Measurements from ENCODE around the gene HHIPL1.

HHIPL1 gene

GRCh38 chr14:99664058-99664936 lies 19.4 kb downstream of the HHIPL1 start:
- no peak for DNase-seq (ENCODE audit: low spot score)
- in situ Hi-C loops (cut with MboI; ENCODE audit: low pct_unique_long_range_greater_than_20kb, low sequenced_read_pairs, unreplicated experiment), result no loop called here
- no peak for TF ChIP-seq CTCF (IDR thresholded peaks at IDR 0.05; ENCODE audit: extremely low read depth, insufficient read depth, missing control alignments)

GRCh38 chr14:99664937-99665273 lies 20.0 kb downstream of the HHIPL1 start:
- no peak for DNase-seq (ENCODE audit: low spot score)
- in situ Hi-C loops (cut with MboI; ENCODE audit: low pct_unique_long_range_greater_than_20kb, low sequenced_read_pairs, unreplicated experiment), result no loop called here
- TF ChIP-seq CTCF (IDR thresholded peaks at IDR 0.05; ENCODE audit: extremely low read depth, insufficient read depth, missing control alignments), result no peak

- in situ Hi-C loops (cut with MboI; ENCODE audit: low pct_unique_long_range_greater_than_20kb, low sequenced_read_pairs, unreplicated experiment), result no loop called here
- no peak for TF ChIP-seq CTCF (IDR thresholded peaks at IDR 0.05; ENCODE audit: extremely low read depth, insufficient read depth, missing control alignments)
- DNase-seq (ENCODE audit: low spot score), result no peak
Observed at GRCh38 chr14:99666533-99666932, 21.6 kb downstream of the HHIPL1 start.

GRCh38 chr14:99667045-99667444 lies 22.1 kb downstream of the HHIPL1 start:
- no peak for TF ChIP-seq CTCF (IDR thresholded peaks at IDR 0.05; ENCODE audit: extremely low read depth, insufficient read depth, missing control alignments)
- DNase-seq (ENCODE audit: low spot score), result no peak
- in situ Hi-C loops (cut with MboI; ENCODE audit: low pct_unique_long_range_greater_than_20kb, low sequenced_read_pairs, unreplicated experiment), result no loop called here

GRCh38 chr14:99667821-99668220 lies 22.9 kb downstream of the HHIPL1 start:
- in situ Hi-C loops (cut with MboI; ENCODE audit: low pct_unique_long_range_greater_than_20kb, low sequenced_read_pairs, unreplicated experiment), result no loop called here
- DNase-seq (ENCODE audit: low spot score), result no peak
- TF ChIP-seq CTCF (IDR thresholded peaks at IDR 0.05; ENCODE audit: extremely low read depth, insufficient read depth, missing control alignments), result no peak

GRCh38 chr14:99668307-99669295 lies 23.7 kb downstream of the HHIPL1 start:
- TF ChIP-seq CTCF (IDR thresholded peaks at IDR 0.05; ENCODE audit: extremely low read depth, insufficient read depth, missing control alignments), result no peak
- DNase-seq (ENCODE audit: low spot score), result no peak
- in situ Hi-C loops (cut with MboI; ENCODE audit: low pct_unique_long_range_greater_than_20kb, low sequenced_read_pairs, unreplicated experiment), result no loop called here

Data from GM13977 (cell line).